T-helper 1 cell treated with Interleukin-12 subunit alpha and Interleukin-12 subunit beta and Interleukin-4 antibody, amounts not matched to agents 30 ng/mL and 1 ng/mL, for 36 hours (primary cell): ENCODE data around the gene SUPT3H. TPM values are rescaled to one million over a fixed set of nuclear protein-coding genes. Genes with fewer than 3 reads are reported as not detected.

ENCODE experiments used
- intact Hi-C: fragments of 100-400 bp; cut with micrococcal nuclease; formaldehyde crosslinking; loops from one replicate; pipeline ENCODE4 v1.15.1; 2024
- total RNA-seq: library from RNA; stranded (reverse); gene quantifications from 2 replicates; pipeline ENCODE4 v1.2.3, GENCODE V29; 2022

Gene SUPT3H
- total RNA-seq, 1 donor from 2014 or later, result 8.1 TPM

DNA sequence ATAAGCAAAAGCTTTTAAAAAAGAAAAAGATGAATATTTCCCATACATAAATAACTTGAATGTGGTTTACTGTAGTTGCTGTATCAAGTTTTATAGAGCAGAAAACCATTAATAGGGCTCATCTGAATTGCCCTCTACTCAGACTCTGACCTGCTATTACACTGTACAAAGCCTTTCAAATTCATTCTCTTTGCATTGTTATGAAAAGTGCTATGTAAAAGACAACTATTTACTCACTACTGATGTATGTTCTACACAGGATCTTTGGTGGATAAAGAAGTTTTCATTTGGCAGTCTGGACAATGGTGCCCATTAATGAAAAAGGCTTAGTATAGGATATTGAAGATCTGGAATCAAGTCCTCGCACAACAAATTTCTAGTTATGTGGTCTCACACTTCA lies 248.7 kb downstream of the SUPT3H start:
- intact Hi-C loops, result no loop called here

GRCh38 chr6:45127185-45127584 lies 250.5 kb downstream of the SUPT3H start:
- intact Hi-C loops, result no loop called here

- intact Hi-C loops, result no loop called here
Observed at GRCh38 chr6:45126033-45126432, 251.7 kb downstream of the SUPT3H start.

- intact Hi-C loops, result no loop called here
Observed at GRCh38 chr6:45123023-45123422, 254.7 kb downstream of the SUPT3H start.

DNA sequence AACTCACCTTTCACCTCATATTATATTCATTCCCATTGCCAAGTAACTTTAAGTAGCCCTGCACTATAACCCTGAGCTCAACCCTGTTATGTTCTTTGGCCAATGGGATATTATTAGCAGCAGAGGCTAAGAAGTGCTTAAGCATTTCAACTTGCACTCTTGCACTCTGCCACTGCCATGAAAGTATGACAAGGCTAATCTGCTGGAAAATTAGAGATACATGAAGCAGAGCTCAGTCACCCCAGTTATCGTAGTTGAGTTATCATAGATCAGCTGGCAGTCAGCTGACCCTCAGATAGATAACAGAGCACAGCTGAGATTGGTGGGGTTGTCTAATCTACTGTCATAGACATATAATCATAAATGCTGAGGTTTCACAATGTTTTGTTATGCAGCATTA lies 259.0 kb downstream of the SUPT3H start:
- intact Hi-C loops, result no loop called here

- intact Hi-C loops, result no loop called here
Observed at GRCh38 chr6:45116714-45117410, 260.9 kb downstream of the SUPT3H start.

DNA sequence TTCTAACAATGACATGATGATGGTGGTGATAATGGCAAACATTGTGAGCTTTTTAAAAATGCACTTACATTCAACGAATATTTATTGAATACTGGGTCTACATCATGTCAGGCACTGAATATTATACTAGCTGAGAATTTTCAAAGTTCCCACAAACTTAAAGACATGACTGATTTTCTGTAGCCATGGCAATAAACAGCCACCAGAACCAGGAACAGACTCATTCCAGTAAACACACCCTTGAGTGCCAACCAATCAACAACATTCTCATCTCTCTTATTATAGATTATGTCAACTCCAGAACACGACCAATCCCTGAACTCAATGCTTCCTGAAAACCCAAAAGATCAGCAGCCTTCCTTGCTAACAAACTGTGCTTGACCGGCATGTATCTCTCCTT lies 262.0 kb downstream of the SUPT3H start:
- intact Hi-C loops, result no loop called here

GRCh38 chr6:45112711-45113110 lies 265.0 kb downstream of the SUPT3H start:
- intact Hi-C loops, result no loop called here

- intact Hi-C loops, result no loop called here
Observed at GRCh38 chr6:45109551-45109950, 268.2 kb downstream of the SUPT3H start.

- intact Hi-C loops, result no loop called here
Observed at GRCh38 chr6:45105170-45105820, 272.4 kb downstream of the SUPT3H start.

- intact Hi-C loops, result no loop called here
Observed at GRCh38 chr6:45104429-45104828, 273.3 kb downstream of the SUPT3H start.

- intact Hi-C loops, result no loop called here
Observed at GRCh38 chr6:45098256-45098655, 279.5 kb downstream of the SUPT3H start.

DNA sequence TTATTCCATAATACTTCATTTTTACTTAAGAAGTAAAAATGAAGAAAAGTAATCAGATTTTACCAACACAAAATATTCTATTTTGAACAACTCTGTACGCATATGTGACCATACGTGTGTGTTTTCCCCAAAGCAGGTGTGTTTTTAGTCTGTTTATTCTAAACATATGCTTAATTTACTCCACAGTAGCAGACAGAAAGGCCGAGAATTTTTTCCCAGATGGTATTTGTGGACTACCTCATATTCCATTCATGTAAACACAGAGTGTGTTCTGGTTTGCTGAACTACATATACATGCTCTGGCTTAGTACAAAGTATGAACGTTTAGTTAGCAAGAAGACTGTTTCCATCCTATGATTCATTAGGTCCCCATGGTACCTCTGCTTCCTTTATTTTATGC lies 282.9 kb downstream of the SUPT3H start:
- intact Hi-C loops, result no loop called here

GRCh38 chr6:45092135-45092534 lies 285.6 kb downstream of the SUPT3H start:
- intact Hi-C loops, result no loop called here

GRCh38 chr6:45086360-45087084 lies 291.2 kb downstream of the SUPT3H start:
- intact Hi-C loops, result no loop called here

DNA sequence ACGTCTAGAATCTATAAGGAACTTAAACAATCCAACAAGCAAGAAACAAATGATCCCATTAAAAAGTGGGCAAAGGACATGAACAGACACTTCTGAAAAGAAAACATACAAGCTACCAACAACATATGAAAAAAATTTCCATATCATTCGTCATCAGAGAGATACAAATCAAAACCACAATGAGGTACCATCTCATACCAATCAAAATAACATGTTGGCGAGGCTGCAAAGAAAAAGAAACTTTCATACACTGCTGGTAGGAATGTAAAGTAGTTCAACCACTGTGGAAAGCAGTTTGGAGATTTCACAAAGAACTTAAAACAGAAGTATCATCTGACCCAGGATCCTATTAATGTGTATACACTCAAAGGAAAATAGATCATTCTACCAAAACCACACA lies 293.5 kb downstream of the SUPT3H start:
- intact Hi-C loops, result no loop called here

DNA sequence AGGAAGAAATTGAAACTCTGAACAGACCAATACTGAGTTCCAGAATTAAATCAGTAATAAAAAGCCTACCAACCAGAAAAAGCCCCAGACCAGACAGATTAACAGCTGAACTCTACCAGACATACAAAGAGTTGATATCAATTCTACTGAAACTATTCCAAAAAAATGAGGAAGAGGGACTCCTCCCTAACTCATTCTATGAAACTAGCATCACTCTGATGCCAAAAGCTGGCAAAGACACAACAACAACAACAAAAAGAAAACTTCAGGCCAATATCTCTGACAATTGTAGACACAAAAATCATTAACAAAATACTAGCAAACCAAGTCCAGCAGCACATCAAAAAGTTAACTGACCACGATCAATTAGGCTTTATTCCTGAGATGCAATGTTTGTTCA lies 295.6 kb downstream of the SUPT3H start:
- intact Hi-C loops, result no loop called here

GRCh38 chr6:45081634-45082033 lies 296.1 kb downstream of the SUPT3H start:
- intact Hi-C loops, result no loop called here

GRCh38 chr6:45078432-45078831 lies 299.3 kb downstream of the SUPT3H start:
- intact Hi-C loops, result no loop called here

GRCh38 chr6:45076217-45076930 lies 301.4 kb downstream of the SUPT3H start:
- intact Hi-C loops, result no loop called here

DNA sequence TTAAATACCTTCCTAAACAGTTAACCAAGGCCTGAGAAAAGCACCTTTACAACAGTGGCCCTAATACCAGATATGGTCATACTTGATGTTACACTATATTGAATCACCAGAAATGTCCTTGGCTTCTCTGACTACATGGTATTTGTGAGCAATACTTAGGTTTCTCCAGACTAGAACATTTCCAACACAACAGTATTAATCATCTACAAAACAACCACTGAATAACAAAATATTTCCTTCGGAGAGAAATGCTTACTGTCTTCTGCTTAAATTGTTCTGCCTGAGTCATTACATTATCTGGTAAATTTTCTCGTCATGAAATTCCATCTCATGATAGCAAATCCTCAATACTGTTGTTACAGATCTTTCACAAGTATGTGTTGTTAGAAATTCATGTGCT lies 302.5 kb downstream of the SUPT3H start:
- intact Hi-C loops, result no loop called here

GRCh38 chr6:45074439-45074838 lies 303.3 kb downstream of the SUPT3H start:
- intact Hi-C loops, result no loop called here
